GM12865 (cell line): ENCODE measurements around the gene EPB41L4B.
A peak's percentile ranks its signal among the peaks of the same experiment; 100 is the strongest.

Experiments
- DNase-seq: peaks from one replicate; pipeline ENCODE4 v3.0.0; 2010; ENCODE audit warnings: low read depth
- H3K4me3 ChIP-seq: 2 replicates; pipeline ENCODE4 v1.5.1; 2011; ENCODE audit warnings: mild to moderate bottlenecking, low read depth, low read length, control low read depth
- CTCF ChIP-seq: IDR thresholded peaks from 2 replicates; pipeline ENCODE4 v1.5.1; 2011; ENCODE audit warnings: low read length, control low read depth, low read depth, inconsistent platforms; ENCODE audit not compliant: insufficient read depth; ENCODE audit errors: missing control alignments

EPB41L4B gene

GRCh38 chr9:109212768-109213167 is 108.1 kb downstream of the EPB41L4B start:
- no peak for DNase-seq
- no peak overlapping the region for H3K4me3 ChIP-seq
- no peak for TF ChIP-seq CTCF

DNA sequence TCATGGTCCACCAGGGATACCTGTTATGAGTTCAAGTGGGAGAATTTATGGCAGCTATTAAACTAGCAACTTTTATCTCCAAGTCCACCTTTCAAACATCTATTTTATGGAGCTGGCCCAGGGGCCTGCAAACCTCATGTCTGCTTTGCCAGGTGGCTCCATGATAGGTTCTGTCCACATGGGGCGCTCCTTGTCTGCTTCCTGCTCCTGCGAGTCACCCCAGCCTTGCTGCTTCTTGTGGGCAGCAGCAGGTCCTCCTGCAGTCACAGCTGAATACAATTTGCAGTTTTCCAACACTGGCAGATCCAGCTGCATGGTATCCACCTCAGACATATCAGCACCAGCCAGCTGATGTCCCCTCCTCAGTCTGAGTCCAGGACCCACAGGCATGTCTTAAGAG is 114.2 kb downstream of the EPB41L4B start:
- TF ChIP-seq CTCF = no peak
- H3K4me3 ChIP-seq = no peak overlapping the region
- no peak for DNase-seq

GRCh38 chr9:109205526-109205925 is 115.3 kb downstream of the EPB41L4B start:
- DNase-seq = no peak
- no peak overlapping the region for H3K4me3 ChIP-seq
- TF ChIP-seq CTCF = no peak

DNA sequence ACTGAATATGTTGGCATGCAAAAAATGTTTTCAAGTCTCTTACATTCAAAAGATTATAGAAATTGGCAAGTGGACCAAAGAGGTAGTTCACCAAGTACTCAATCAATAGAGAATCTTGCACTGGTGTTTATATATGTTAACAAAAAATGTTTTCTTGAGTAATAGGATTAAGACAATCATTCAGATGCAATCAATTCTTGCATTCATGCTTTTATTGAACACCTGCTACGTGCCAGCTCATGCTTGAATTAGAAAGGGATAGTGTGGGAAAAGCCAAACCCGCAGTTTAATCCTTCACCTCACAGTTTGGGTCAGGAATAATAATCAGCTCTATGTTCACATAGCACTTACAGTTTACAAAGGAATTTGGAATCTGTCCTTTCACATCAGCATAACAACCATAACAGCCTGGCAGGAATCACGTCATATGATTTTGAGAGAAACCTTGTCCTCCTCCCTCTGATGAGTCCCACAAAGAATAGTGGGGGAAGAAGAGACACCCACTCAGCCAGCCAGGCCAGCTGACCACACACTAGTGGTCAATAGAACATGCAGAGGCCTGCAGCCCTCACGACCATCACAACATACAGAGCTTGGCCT is 117.0 kb downstream of the EPB41L4B start:
- no peak for DNase-seq
- no peak for TF ChIP-seq CTCF

DNA sequence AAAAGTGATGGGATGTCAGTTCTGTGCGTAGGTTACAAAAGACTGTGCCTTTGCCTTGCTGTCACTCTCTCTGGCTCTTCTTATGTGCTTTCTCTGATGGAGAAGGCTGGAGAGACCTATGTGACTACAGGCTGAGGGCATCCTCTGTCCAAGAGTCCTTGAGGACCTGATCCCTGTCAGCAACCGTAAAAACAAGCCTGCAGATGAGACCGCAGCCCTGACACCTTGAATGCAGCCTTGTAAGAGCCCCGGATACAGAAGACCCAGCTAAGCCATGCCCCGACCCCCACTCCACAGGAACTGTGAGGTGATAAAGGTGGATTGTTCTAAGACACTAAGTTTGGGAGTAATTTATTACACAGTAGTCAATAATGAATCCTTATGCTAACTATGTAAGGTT is 121.2 kb downstream of the EPB41L4B start:
- TF ChIP-seq CTCF = no peak
- DNase-seq = no peak
- H3K4me3 ChIP-seq = no peak overlapping the region

More for the DNA sequence above, 117.0 kb downstream of the EPB41L4B start:
- no peak overlapping the region for H3K4me3 ChIP-seq

- H3K4me3 ChIP-seq = no peak overlapping the region
- DNase-seq = no peak
- TF ChIP-seq CTCF = peak; percentile 6
Observed at GRCh38 chr9:109198736-109199382, 122.0 kb downstream of the EPB41L4B start.
